Measurements from ENCODE around the gene INIP.

DNA sequence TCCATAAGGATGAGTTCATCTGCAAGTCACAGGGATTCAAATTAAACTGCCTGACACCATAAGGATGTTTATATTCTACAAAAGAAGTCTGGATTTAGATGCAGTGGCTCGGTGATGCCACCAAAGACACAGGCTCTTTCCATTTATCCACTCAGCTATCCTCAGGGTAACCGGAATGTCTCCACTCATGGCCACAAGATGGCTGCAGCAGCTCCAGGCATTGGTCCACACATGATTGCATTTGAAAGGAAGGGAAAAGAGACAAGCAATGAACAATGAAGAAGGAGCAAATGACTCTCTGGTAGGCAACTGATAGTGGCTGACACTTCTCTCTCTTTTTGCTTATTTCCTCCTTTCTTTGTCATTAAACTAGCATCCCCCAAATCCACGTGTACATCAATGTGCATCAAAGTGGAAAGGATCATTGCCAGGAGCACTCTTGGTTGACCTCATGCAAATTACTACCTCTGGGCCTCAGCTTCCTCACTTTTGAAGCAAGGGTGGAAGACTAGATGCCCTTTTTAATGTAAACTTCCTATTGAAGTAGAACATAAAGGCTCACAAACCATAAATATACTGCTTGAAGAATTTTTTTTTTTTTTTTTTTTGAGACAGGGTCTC lies 25.4 kb upstream of the INIP start:
- TF ChIP-seq CTCF (IDR thresholded peaks at IDR 0.05), result no peak
- TF ChIP-seq POLR2A (IDR thresholded peaks at IDR 0.05), result no peak
- TF ChIP-seq EP300 (IDR thresholded peaks at IDR 0.05; ENCODE audit: low read depth), result no peak
- no peak for TF ChIP-seq POLR2AphosphoS5 (IDR thresholded peaks at IDR 0.05)
